CD4-positive, alpha-beta T cell treated with Interleukin-17A for 4 hours (primary cell): ENCODE results near the gene CD37.
A peak's percentile ranks its signal among the peaks of the same experiment; 100 is the strongest.
"Not testable (repeated sequence)": the region's sequence is repeated elsewhere in the genome, so short reads cannot be mapped to it uniquely, and the experiment has no call there.

Experiments used
- DNase-seq: peaks from one replicate; pipeline ENCODE4 v3.0.0-alpha.2; 2020; ENCODE audit warnings: mixed read lengths

CD37 gene

GRCh38 chr19:49331187-49331586, 4.0 kb upstream of the CD37 start:
- not testable (repeated sequence) for DNase-seq

- peak; percentile 65 for DNase-seq
Measured at GRCh38 chr19:49331616-49332055, 3.6 kb upstream of the CD37 start.

- not testable (repeated sequence) for DNase-seq
Measured at GRCh38 chr19:49332691-49333417, 2.4 kb upstream of the CD37 start.

GRCh38 chr19:49333418-49333805, 1.8 kb upstream of the CD37 start:
- peak; percentile 13 for DNase-seq

- peak; percentile 83 for DNase-seq
Measured at GRCh38 chr19:49333811-49334288, 1.4 kb upstream of the CD37 start.

GRCh38 chr19:49335784-49336481, 727 bp downstream of the CD37 start:
- DNase-seq = no peak

- no peak for DNase-seq
Measured at GRCh38 chr19:49336482-49337266, 1.5 kb downstream of the CD37 start.

- no peak for DNase-seq
Measured at GRCh38 chr19:49337267-49338022, 2.2 kb downstream of the CD37 start.

- DNase-seq = no peak
Measured at GRCh38 chr19:49338023-49338677, 2.9 kb downstream of the CD37 start.

- DNase-seq = peak; percentile 23
Measured at GRCh38 chr19:49338691-49339300, 3.6 kb downstream of the CD37 start.

GRCh38 chr19:49339301-49340068, 4.3 kb downstream of the CD37 start:
- no peak for DNase-seq

GRCh38 chr19:49340069-49340864, 5.1 kb downstream of the CD37 start:
- no peak for DNase-seq

GRCh38 chr19:49340865-49341718, 5.9 kb downstream of the CD37 start:
- no peak for DNase-seq

- no peak for DNase-seq
Measured at GRCh38 chr19:49342291-49342721, 7.1 kb downstream of the CD37 start.

GRCh38 chr19:49343123-49343522, 7.9 kb downstream of the CD37 start:
- no peak for DNase-seq

- no peak for DNase-seq
Measured at GRCh38 chr19:49344505-49345423, 9.6 kb downstream of the CD37 start.

- no peak for DNase-seq
Measured at GRCh38 chr19:49347191-49347590, 12.0 kb downstream of the CD37 start.

GRCh38 chr19:49347835-49348234, 12.6 kb downstream of the CD37 start:
- no peak for DNase-seq
